GM12872 (cell line): ENCODE data around the gene PIEZO1.

Source experiments
- TF ChIP-seq, protein P1 (sequence below): IDR thresholded peaks from 3 replicates; pipeline ENCODE4 v1.5.1; 2011; ENCODE audit warnings: low read depth, mild to moderate bottlenecking, low read length, moderate library complexity; ENCODE audit not compliant: insufficient read depth

PIEZO1 gene

GRCh38 chr16:88820385-88821025, 35.5 kb upstream of the PIEZO1 start:
- TF ChIP-seq, protein P1, sequence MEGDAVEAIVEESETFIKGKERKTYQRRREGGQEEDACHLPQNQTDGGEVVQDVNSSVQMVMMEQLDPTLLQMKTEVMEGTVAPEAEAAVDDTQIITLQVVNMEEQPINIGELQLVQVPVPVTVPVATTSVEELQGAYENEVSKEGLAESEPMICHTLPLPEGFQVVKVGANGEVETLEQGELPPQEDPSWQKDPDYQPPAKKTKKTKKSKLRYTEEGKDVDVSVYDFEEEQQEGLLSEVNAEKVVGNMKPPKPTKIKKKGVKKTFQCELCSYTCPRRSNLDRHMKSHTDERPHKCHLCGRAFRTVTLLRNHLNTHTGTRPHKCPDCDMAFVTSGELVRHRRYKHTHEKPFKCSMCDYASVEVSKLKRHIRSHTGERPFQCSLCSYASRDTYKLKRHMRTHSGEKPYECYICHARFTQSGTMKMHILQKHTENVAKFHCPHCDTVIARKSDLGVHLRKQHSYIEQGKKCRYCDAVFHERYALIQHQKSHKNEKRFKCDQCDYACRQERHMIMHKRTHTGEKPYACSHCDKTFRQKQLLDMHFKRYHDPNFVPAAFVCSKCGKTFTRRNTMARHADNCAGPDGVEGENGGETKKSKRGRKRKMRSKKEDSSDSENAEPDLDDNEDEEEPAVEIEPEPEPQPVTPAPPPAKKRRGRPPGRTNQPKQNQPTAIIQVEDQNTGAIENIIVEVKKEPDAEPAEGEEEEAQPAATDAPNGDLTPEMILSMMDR, result no peak

DNA sequence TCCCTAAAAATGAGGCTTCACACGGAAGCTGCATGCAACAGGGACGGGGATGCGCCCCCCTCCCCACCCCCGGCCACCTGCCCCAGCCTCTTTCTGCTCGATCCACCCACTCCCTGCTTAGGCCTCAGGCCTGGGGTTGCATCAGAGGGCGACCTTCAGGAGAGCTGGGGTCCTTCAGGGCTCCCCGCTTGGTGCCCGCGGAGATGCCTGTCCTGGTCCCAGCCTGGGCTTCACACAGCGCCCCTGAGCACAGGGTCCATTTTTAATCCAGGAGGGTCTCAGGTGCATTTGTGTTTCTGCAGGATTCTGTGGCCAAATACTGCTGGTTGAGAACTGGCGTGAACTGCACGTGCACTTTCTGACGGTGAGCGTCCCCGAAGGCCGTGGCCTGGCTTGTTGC, 34.1 kb upstream of the PIEZO1 start:
- TF ChIP-seq, protein P1, result no peak

- TF ChIP-seq, protein P1, result no peak
Observed at GRCh38 chr16:88818575-88818874, 33.5 kb upstream of the PIEZO1 start.

DNA sequence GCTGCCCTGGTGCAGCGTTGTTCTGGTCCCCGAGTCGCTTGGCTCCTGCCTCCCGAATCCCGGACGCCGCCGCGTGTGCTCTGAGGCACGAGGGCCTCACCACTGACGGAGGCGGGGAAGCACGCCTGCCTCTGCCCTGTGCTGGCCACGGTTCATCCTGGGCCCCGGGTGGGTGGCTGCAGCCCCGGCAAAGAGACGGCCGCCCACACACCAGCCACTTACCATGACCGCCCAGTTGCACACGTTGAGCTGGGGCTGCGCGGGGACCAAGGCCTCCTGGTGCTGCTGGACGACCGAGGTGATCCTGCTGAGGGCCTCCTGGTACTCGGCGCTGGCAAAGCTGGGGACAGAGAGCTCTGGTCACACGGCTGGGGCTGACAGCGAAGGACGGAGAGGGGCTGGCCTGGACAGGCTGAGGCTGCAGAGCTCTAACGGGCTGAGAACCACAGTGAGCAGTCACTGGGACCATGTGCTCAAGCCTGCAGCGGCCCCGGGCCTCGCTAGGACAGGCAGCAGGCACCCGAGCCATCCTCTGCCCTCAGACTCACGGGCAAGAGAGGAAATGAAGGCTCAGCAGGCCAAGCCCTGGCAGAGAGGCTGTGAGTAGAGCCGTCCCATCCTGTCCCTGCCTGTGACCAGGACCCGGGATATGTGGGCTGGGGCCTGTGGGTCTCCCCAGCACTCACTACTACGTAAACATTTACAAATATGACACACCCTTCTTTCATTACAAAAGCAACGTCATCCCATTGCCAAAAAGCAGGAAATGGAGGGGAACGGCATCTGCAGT, 33.0 kb upstream of the PIEZO1 start:
- TF ChIP-seq, protein P1, result no peak

DNA sequence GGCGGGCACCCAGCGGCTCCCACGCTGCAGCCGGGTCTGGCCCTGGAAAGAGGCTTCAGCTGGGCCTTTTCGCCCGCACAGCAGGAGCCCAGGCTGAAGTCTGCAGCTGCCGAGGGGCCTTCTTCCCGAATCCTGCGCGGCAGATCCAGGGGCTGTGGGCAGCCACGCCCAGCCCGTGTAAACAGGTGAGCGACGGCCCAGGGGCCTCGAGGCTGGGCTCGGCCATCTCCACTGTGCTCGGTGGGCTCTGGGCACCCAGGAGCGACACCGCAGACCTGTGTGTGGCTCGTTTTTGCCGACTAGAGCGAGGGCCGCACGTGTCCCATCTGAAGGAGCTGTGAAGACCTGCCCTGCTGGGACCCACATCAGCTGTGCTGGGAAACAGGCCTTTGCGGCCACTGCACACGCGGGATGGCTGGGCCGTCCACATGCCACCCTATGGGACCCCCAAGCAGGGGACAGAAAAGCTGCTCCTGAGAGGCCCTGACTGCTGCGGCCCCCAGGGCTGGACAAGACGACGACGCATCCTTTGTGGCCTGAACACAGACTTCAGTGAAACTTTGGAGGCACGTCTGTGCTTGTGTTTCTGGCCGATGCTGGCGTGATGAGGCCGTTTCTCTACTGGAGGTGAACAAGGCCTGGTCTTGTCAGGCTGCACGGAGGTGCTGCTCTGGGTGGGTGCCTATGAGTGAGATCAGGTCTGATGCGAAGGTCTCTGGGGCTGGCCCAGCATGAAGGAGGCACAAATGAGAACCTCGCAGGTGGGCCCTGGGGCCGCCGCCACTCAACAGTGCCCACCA, 31.9 kb upstream of the PIEZO1 start:
- TF ChIP-seq, protein P1, result no peak

- TF ChIP-seq, protein P1, result peak; percentile 92
Observed at GRCh38 chr16:88815901-88816589, 31.0 kb upstream of the PIEZO1 start.

- TF ChIP-seq, protein P1, result no peak
Observed at GRCh38 chr16:88815227-88815626, 30.2 kb upstream of the PIEZO1 start.
